Caki2 (cell line): ENCODE data around the gene CRMP1. TPM values are rescaled to one million over a fixed set of nuclear protein-coding genes. Genes with fewer than 3 reads are reported as not detected.
"Not testable (repeated sequence)": the region's sequence is repeated elsewhere in the genome, so short reads cannot be mapped to it uniquely, and the experiment has no call there.

Source experiments
- DNase-seq: peaks from one replicate; pipeline ENCODE4 v3.0.0-alpha.2; 2015; ENCODE audit warnings: low read depth
- in situ Hi-C: cut with HindIII; loops from 2 replicates; pipeline ENCODE4 v1.10.0; 2016; ENCODE audit warnings: low sequenced_read_pairs, low pct_unique_long_range_greater_than_20kb, mixed read lengths
- total RNA-seq: library from RNA; depleted of rRNA; stranded (reverse); fragments of >200 nt; shearing (Covaris generic); gene quantifications from 2 replicates; pipeline ENCODE4 v1.2.3, GENCODE V29; 2014; ENCODE audit warnings: low replicate concordance

The CRMP1 gene
- total RNA-seq, 1 experiment from 2014 or later: not detected

DNA sequence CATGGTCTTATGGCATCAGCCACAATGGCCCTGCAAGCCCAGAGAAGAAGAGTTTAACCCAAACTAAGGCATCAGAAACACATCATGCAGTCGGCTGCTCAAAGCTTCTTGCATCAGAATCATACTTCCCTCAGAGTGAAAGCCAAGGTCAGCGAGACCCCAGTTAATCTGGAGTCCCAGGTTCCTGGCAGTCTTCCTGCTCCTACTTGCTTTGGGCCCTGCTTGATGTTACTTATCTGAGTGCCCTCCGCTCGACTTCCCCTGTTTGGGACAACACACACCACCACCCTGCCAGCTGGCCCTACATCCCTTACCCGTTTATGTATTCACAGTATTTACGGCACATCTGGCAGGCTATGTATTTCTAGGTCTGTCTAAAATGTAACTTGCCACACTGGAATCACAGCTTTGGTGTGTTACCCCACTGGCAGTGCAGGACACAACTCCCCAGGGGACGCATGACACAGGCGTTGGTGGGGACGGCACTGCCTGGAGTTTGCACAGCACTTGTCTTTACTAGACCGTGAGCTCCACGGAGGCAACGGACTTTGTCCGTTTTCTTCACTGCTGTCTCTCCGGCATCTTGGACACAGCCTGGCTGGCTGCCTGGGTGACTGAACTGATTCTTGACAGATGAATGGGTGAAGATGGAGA, 22.8 kb downstream of the CRMP1 start:
- DNase-seq: no peak
- in situ Hi-C loops: no loop called here

DNA sequence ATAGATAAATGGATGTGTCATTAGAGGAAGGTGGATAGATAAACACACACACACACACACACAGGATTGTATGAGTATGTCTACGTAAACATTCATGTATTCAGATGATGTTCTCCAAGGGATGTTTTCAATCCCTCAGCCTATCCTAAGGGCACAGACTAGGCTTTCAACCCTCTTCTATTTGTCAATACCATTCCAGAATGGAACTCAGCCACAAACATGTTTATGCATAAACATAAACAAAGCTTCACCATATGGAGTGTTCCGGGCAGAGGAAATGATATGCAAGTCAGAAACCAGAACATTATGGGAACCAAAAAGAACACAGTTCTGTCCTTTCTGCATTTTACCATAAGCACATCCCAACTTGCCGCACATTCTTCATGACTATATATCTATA, 25.0 kb downstream of the CRMP1 start:
- DNase-seq: no peak
- in situ Hi-C loops: no loop called here

DNA sequence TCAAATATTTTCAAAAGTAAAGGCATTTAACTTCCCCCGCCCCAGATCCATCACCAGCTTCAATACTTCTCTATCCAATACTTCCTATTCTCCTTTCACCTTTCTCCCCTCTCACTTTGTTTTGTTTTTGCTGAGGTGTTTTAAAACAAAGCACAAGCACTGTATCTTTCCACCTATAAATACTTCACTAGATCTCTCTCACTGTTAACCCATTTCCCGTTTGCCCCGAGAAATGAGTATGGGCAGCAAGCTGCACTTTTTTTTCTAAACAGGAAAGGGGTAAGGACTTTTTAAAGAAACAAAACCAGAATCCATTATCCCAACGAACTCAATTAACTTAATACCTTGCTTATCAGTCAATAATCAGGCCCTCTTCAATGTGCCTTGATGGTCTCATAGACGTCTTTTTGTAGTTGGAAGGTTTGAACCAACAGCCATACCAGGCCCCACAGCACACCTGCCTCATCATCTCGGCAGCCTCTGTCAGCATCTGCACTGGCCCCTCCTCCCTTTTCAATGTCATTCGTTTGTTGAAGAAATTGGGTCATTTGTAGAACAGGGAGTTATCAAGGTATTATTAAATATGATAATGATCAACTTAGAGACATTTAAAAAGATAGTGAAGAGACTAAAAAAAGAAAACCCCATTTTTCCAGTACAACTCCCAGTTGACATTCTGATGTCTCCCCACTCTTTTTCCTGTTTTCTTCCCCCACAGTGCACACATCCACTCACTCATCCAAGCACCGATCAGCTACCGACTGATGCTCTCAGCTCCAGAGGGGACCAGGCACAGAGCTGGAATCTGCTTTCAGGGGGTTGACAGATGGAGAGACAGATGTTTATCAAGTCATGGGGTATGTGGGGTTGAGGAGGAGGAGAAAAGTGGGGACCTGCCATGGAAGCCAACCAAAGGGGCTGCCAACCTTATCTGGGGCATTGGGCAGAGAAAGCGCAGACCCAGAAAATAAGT, 25.8 kb downstream of the CRMP1 start:
- in situ Hi-C loops: no loop called here

DNA sequence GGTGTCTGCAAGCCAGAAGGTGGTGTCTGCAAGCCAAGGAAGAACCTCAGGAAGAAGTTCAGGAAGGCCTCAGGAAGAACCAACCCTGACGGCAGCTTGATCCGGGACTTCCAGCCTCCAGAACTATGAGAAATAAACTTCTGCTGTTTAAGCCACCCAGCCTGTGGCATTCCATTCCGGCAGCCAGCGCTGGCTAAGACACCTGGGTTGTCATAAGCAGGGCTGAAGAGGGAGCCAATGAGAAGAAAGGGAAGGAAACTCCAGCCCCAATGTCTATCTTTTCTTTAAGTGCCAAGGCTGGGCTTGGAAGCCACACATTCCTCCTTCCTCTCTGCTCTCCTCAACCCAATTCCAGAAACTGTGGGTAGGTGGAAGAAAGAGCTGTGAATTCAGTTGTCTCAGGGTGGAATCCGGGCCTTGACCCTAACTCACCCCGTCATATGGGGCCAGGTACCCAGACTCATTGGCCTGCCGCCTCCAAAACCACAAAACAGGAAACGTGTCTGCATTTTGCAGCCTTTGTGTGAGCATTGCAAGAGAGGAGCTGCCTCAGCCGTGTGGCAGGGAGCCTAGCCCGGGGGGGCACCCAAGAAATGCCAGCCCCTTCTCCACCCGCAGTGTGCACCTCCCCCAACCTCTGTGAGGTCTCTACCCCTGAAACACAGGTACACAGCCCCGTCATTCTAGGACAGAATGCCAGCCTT, 26.8 kb downstream of the CRMP1 start:
- no peak for DNase-seq
- in situ Hi-C loops: no loop called here

More for the DNA sequence above, 25.8 kb downstream of the CRMP1 start:
- no peak for DNase-seq

DNA sequence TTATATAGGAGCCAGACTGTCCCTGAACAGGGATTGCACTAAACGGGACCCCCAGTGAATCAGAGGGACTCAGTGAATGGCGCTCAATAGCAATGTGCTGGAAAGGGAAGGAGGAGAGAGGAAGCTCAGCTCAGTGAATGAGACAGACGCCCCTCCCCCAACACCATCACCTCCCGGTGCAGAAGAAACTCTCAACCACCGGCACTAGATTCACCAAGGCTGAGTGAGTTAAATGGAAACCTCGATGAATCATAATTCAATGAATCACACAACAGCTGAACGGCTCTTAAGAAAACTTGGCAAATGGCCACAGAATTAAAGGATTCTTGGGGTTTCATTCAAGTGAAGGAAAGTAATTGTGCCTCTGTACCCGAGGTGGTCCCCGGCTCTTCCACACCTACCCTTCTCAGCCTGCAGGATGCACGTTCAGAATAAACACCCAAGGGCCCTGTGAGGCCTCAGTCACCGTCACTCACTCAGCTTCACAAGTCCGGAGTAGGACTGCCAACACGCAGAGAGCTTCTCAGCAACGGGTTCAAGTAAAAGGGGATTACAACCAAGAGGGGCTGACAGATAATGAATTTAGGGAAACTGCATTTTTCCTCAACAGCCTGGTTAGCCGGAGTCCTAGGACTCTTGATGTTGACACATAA, 29.3 kb downstream of the CRMP1 start:
- peak; percentile 74 for DNase-seq
- in situ Hi-C loops: no loop called here

DNA sequence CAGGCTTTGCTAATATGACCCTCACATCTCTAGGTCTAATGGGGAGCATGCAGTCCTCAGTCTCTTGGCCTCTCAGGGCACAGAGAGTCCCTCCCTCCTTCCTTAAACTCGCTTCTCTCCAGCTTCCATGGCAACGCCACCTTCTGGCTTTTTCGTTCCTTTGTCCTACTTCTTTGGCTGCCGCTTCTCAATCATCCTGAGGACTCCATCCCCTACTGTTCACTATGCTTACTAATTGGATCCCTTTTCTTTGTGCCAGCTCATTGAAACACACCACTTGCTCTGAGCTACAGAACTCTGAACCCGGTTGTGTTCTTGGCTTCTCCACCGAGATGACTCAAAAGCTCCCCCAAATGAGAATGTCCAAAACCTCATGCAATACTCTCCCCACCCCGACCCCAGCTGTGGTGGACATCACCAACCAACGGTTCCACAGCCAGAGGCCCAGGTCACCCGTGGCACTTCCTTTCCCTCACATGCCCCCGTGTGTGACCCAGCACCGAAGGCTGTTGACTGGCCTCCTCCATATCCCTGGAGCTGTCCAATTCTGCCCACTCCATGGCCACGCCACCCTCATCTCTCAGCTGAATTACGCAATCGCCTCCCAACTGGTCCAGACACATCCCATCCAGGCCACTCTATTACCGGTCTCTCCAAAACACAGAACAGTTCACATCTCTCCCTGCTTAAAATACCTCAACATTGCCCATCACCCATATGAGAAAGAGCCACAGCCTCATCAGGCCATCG, 34.7 kb downstream of the CRMP1 start:
- in situ Hi-C loops: no loop called here
- DNase-seq: no peak

DNA sequence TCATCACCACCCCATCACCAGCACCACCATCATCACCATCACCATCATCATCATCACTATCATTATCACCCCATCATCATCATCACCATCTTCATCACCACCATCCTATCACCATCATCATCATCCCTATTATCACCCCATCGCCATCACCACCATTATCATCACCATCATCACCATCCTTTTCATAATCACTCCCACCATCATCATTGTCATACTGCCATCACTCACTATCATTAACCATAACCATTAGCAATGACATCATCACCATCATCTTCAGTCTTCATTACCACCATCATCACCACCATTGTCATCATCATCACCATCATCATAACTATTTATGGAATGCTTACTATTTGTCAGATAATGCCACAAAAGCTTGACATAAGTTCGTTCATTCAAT, 35.7 kb downstream of the CRMP1 start:
- in situ Hi-C loops: no loop called here
- DNase-seq: no peak

DNA sequence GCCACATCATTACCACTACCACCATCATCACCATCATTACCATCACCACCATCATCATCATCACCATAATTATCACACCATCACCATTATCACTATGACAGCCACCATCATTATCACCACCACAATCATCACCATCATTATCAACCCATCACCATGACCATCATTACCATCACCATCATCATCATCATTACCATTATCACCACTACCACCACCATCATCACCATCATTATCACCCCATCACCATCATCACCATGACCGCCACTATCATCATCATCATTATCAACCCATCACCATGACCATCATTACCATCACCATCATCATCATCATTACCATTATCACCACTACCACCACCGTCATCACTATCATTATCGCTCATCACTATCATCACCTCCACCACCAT, 36.5 kb downstream of the CRMP1 start:
- DNase-seq, in situ Hi-C loops: not testable (repeated sequence)

DNA sequence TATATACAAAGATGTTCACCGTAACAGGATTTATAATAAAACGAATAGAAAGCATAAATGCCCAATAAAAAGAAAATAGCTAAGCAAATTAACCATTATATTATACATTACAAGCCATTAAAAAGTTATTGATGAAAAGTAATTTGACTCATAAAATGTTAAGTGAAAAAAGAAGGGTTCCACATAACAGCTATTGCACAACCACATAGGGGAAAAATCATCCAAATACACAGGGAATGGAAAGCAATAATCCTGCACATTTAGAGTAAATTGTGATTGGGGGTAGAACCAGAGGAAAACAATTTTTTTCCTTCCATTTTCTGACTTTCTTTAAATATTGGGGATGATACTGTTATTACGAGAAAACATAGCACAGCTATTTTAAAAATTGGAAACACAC, 38.0 kb downstream of the CRMP1 start:
- DNase-seq: no peak
- in situ Hi-C loops: no loop called here

DNA sequence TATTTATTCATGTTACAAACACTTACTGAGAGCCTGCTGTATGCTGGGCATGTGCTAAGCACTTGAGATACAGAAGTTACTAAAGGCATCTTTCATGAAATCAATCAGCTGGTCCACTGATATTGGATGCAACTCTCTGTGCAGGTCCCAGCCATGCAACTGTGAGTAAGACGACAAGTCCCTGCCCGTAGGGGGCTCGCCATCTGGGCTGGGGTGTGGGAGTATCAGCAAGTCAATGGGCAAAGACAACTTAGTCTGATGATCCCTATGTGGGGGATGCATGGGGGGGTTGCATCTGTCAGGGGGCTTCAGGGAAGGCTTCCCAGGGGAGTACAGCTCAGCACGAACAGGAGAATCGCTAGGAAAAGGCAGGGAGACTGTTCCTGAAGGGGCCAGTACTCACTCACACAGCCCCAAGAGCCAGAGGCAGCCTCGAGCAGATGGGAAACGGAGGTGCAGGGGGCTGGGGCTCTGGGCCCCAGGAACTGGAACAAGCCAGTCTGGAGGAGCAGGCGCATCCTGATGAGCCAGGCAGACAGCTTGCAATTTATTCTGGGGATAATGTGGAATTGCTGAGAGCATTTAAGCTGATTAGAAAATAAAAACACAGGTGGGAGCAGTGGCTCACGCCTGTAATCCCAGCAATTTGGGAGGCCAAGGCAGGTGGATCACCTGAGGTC, 40.2 kb downstream of the CRMP1 start:
- DNase-seq: no peak
- in situ Hi-C loops: no loop called here

DNA sequence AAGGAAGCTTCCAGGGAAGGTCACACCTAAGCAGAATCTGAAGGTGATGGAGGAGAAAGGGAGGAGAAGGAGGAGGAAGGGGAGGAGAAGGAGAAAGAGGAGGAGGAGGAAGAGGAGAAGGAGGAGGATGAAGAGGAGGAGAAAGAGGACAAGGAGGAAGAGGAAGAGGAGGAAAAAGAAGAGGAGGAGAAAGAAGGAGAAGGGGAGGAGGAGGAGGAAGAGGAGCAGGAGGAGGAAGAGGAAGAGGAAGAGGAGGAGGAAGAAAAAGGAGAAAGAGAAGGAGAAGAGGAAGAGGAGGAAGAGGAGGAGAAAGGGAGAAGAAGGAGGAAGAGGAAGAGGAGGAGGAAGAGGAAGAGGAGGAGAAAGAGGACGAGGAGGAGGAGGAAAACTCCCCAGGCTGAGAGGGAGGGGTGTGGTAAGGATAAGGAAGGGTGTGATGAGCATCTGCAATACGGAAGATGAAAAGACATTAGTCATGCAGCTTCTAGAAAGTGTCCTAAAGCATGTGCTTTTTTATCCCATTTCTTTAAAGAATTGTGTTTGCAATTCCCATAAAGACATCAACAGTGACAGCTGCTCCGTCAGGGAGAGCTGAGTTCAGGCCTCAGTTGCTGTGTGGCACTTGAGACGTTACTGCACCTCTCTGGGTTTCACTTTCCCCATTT, 41.1 kb downstream of the CRMP1 start:
- no peak for DNase-seq
- in situ Hi-C loops: no loop called here

DNA sequence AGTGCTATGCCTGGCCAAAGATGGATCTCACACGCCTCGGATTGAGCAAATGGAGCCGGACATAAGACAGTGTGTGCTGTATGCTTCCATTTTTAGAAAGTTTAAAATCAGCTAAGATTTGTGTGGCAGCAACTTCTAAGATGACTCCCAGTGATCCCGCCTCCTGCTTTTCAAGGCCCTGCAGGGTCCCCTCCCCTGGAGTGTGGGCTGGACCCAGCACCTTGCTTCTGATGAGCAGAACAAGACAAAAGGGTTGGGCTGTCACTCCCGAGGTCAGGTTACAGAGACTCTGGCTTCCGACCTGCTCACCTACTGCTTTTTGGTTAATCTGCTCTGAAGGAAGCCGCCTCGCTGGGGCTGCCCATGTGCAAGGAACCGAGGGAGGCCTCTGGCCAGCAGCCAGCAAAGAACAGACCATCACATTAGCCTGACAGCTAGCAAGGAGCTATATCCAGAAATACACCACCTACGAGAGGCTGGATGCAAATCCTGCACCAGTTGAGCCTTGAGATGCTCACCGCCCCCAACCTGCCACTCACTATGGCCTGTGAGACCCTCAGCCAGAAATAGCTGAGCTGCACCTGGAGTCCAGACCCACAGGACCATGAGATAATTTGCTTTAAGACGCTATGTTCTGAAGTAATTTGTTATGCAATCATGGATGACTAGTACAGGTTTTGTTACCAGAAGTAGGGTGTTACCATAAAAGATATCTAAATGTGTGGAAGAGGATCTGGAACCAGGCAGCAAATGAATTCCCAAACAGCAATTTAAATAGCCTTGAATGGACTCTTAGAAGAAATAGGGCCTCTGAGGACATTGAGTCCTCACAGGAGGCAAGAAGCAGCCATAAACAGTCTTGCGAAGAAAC, 47.6 kb downstream of the CRMP1 start:
- in situ Hi-C loops: no loop called here
- DNase-seq: no peak

DNA sequence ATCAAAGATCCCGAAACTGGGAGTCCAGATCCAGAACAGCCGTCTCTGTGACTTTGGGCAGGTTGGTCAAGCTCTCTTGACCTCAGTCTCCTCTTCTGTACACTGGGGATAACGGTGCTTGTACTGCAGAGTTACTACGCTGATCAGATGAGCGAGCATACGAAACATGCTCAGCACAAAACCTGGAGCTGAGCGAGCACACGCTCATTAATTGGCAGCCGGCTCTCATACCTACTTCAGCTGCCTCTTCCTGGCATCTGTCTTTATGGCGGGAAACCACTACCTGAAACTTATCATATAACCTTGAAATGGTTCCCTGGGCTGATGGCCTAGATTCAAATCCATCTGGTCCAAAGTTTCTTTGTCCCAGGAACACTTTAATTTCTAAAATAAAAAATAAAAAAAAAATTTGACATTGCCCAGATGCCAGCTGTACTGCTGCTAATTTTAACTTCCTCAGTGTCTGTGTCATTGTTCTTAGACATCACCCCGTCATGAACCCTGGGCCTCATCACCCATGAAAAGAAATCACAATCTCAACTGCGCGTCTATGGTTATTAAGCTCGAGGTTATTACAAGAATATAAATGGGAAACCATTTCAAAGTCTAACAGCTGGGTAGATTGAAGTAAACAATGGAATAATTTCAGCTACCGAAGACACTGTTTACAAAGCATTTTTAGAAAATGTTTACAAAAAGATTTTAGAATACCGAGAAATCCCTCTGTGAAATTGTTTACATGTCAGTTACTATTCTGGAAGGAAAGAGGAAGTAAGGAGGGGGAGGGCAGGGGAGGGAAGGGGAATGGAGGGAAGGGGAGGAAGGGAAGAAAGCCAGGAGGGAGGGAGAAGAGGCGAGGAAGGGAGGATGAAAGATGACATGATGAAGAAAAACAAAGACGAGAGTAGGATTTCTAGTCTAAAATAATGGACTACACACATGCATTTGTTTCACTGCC, 49.0 kb downstream of the CRMP1 start:
- in situ Hi-C loops: no loop called here
- no peak for DNase-seq

DNA sequence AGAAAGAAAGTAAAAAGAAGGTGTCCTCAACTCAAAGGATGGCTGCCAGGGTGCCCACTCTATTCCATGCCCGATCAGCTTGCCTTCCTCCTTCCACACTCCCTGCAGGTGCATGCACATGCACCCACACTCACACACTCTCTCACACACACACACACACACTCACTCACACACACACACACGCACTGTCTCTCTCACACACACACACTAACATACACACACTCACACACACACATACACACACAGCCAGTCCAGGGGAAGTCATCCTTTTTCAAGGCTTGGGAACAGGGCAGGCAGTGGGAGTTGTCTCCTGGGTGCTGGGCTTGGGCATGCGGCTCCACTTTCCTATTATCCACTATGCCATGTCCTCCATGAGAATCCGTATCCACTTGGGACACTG, 50.4 kb downstream of the CRMP1 start:
- no peak for DNase-seq
- in situ Hi-C loops: no loop called here
